Mucosa of descending colon (tissue), 3 donors: ENCODE measurements around the gene CAVIN1. TPM values are rescaled to one million over a fixed set of nuclear protein-coding genes. Genes with fewer than 3 reads are reported as not detected.

Source experiments
- ATAC-seq: fragments of 200-7000 bp; cut with Tn5 transposase; one replicate; pipeline ENCODE4 v1.9.1; 2020; ENCODE audit warnings: mild to moderate bottlenecking, moderate library complexity
- DNase-seq, 3 donors: peaks; one replicate each; pipeline ENCODE4 v3.0.0-alpha.2; 2020
- H3K36me3 ChIP-seq: fragments of 200-600 bp; one replicate; pipeline ENCODE4 v1.8.0; 2021; ENCODE audit warnings: low read depth, mild to moderate bottlenecking
- H3K4me1 ChIP-seq: fragments of 200-600 bp; one replicate; pipeline ENCODE4 v1.8.0; 2021; ENCODE audit warnings: low read depth, mild to moderate bottlenecking
- H3K4me3 ChIP-seq: fragments of 200-600 bp; one replicate; pipeline ENCODE4 v1.8.0; 2021; ENCODE audit warnings: mild to moderate bottlenecking
- H3K9me3 ChIP-seq: fragments of 200-600 bp; one replicate; pipeline ENCODE4 v1.8.0; 2021; ENCODE audit warnings: mild to moderate bottlenecking
- intact Hi-C, 2 donors: fragments of 100-400 bp; cut with DNase I in 1 of 2; cut with micrococcal nuclease in 1 of 2; formaldehyde crosslinking; loops; one replicate each; pipeline versions ENCODE4 v1.11.0 to v1.11.1; 2022; cut with DNase I, micrococcal nuclease
- long read RNA-seq, 2 donors: library from polyadenylated mRNA; unstranded; transcript quantifications; one replicate each; pipeline ENCODE4 v2.0.0, GENCODE V29; 2019 to 2021
- total RNA-seq, 3 donors: library from RNA; stranded (reverse); fragmentation: NEBNext Ultra II Directional in 2 of 3; extraction: Animal tissue kit (Norgen Biotek cat#: 25700) in 2 of 3; gene quantifications; one replicate each; pipeline versions ENCODE4 v1.2.1 to v1.2.4, GENCODE V29; 2021 to 2023
- TF ChIP-seq, protein P1 (sequence below): fragments of 200-600 bp; IDR thresholded peaks from one replicate; pipeline ENCODE4 v1.8.0; 2022; ENCODE audit warnings: antibody characterized with exemption, mild to moderate bottlenecking
- donor health status: DM: no; HTN: no; CAD: no; lungs with moderate emphysema.
- donor health status: DM: no; HTN: no; CAD: no.
- donor health status: DM: no; HTN: yes; CAD: no.

CAVIN1 gene
- total RNA-seq = 100 to 1,000 TPM in 1 of 3 donors, 10 to 100 TPM in 2; 19.3 to 246 (median 52.4) TPM
- long read RNA-seq, donor 1, transcript CAVIN1-201 (2 exons, 3,828 nt) = major isoform, 200 of 774 reads
- long read RNA-seq, donor 1, partial matches to known transcripts = 573 of 774 reads
- long read RNA-seq, donor 1, other reads (novel, unspliced or antisense) = 1 of 774 reads
- long read RNA-seq, donor 2, transcript CAVIN1-201 (2 exons, 3,828 nt) = major isoform, 43 of 53 reads
- long read RNA-seq, donor 2, partial matches to known transcripts = 0 of 53 reads
- long read RNA-seq, donor 2, other reads (novel, unspliced or antisense) = 10 of 53 reads

DNA sequence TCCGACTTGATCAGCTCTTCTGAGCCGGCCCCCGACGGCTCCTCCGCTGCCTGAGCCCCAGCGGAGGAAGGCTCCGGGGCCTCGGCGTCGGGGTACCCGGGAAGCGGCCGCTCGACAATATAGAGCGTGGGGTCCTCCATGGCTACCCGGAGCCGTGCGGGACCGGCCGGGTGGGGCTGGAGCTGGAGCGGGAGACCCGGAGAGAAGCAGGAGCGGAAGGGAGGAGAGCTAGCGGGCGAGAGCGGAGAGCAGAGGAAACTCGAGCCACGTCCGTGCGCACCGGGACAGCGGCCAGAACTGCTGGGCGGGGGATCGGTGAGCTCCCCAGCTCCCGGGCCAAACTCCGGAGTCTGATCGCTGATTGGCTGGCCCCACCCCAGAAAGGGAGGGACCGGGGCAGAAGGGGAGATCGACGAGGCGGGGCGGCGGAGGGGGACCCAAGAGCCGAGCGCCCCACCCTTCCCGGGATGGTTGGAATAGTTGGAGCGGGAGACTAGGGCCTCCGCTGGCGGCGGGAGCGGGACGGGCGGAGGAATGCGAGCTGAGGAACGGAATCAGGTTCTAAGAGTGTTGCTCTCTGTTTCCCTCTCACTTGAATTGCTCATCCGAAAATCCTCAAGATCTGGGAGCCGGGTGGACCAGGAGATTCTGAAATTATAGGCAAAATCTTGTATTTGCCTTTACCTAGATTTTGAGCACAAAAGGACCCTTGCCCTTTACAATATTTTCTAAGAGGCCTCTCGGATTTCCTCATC is at the start of gene CAVIN1:
Gene CAVIN1, minus strand, starts transcription at position 299 of the 755 bp plus-strand sequence. Its CDS starts 159 bp downstream, at position 140.
- intact Hi-C loops = loop anchor here in 1 of 2 donors (10.0 kb wide), 1 partner anchor 92 kb away; no protein-coding TSS in a partner anchor
- Histone ChIP-seq H3K36me3 (no peaks in the 10 kb centered on the region), H3K4me3 (peak within 1 kb of the TSS; percentile 33), H3K4me1 (peaks cover 19% of the 10 kb centered on the region), H3K9me3 (no peaks in the 10 kb centered on the region)
- ATAC-seq (peak; percentile 83), DNase-seq (peak; percentile 85 to 93 (median 91))
- TF ChIP-seq, protein P1, sequence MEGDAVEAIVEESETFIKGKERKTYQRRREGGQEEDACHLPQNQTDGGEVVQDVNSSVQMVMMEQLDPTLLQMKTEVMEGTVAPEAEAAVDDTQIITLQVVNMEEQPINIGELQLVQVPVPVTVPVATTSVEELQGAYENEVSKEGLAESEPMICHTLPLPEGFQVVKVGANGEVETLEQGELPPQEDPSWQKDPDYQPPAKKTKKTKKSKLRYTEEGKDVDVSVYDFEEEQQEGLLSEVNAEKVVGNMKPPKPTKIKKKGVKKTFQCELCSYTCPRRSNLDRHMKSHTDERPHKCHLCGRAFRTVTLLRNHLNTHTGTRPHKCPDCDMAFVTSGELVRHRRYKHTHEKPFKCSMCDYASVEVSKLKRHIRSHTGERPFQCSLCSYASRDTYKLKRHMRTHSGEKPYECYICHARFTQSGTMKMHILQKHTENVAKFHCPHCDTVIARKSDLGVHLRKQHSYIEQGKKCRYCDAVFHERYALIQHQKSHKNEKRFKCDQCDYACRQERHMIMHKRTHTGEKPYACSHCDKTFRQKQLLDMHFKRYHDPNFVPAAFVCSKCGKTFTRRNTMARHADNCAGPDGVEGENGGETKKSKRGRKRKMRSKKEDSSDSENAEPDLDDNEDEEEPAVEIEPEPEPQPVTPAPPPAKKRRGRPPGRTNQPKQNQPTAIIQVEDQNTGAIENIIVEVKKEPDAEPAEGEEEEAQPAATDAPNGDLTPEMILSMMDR = no peak

DNA sequence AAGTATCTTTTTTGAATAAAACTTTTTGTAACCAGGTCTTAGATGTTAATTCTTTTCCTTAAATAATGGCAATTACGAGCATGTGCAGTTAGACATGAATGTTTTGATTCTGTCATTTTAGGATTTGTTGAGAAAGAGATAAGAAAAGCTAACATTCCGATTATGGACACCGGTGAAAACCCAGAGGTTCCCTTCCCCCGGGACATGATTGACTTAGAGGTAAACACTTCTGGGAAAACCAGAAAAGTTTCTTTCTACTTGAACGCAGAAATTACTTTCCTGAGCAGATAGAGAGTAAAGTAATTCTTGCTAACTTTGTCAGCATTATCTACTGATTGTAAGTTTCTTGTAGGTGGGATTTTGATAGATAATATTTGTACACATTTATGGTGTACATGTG is 44.8 kb upstream of the CAVIN1 start:
- TF ChIP-seq, protein P1 = no peak
- intact Hi-C loops = no loop called here
- no peak overlapping the region for H3K4me3 ChIP-seq
- ATAC-seq = no peak
- no peak for DNase-seq
- H3K36me3 ChIP-seq = no peaks in the 10 kb centered on the region
- peaks cover 13% of the 10 kb centered on the region for H3K4me1 ChIP-seq
- no peaks in the 10 kb centered on the region for H3K9me3 ChIP-seq

GRCh38 chr17:42463976-42464400 is 40.9 kb upstream of the CAVIN1 start:
- intact Hi-C loops = no loop called here
- Histone ChIP-seq H3K36me3 (no peaks in the 10 kb centered on the region), H3K9me3 (no peaks in the 10 kb centered on the region), H3K4me1 (peaks cover 21% of the 10 kb centered on the region), H3K4me3 (no peak overlapping the region)
- ATAC-seq (peak; percentile 81), DNase-seq (peak in 1 of 3 donors; percentile 45)
- TF ChIP-seq, protein P1 = no peak

GRCh38 chr17:42460371-42460770 is 37.3 kb upstream of the CAVIN1 start:
- no peak for ATAC-seq
- intact Hi-C loops = no loop called here
- no peak overlapping the region for H3K4me3 ChIP-seq
- H3K9me3 ChIP-seq = no peaks in the 10 kb centered on the region
- no peaks in the 10 kb centered on the region for H3K36me3 ChIP-seq
- peaks cover 24% of the 10 kb centered on the region for H3K4me1 ChIP-seq
- TF ChIP-seq, protein P1 = no peak
- no peak for DNase-seq

- Histone ChIP-seq H3K4me1 (peaks cover 24% of the 10 kb centered on the region), H3K9me3 (no peaks in the 10 kb centered on the region), H3K4me3 (no peak overlapping the region), H3K36me3 (no peaks in the 10 kb centered on the region)
- intact Hi-C loops = no loop called here
- TF ChIP-seq, protein P1 = no peak
- DNase-seq (no peak), ATAC-seq (peak; percentile 5)
Measured at GRCh38 chr17:42459801-42460281, 36.8 kb upstream of the CAVIN1 start.
